ENCODE results near the gene PDPR. TPM values are rescaled to one million over a fixed set of nuclear protein-coding genes. Genes with fewer than 3 reads are reported as not detected.

Gene PDPR
- 13.8 and 31.5 TPM in 2 replicates for total RNA-seq

GRCh38 chr16:70113982-70114826 is at the start of gene PDPR:
PDPR (plus strand) TSS chr16:70114332; CDS start chr16:70120493, 6,161 bp downstream.

GRCh38 chr16:70173212-70173837 is 59.2 kb downstream of the PDPR start, which contains the start of gene CLEC18C:
CLEC18C (plus strand) TSS chr16:70173787; CDS start chr16:70174279, 492 bp downstream.

Other genes with a start within 250 kb of the PDPR start
- 0.50 TPM in 1 of 2 replicates, not detected in the other for gene CLEC18A, start 163.0 kb upstream of the PDPR start, total RNA-seq
- gene CLEC18C, start 59.5 kb downstream of the PDPR start, total RNA-seq: 0.16 and 0.19 TPM in 2 replicates
- 25.1 and 39.4 TPM in 2 replicates for gene EXOSC6, start 137.6 kb downstream of the PDPR start, total RNA-seq
- 88.9 and 139 TPM in 2 replicates for gene AARS1, start 175.2 kb downstream of the PDPR start, total RNA-seq
- gene DDX19B, start 184.9 kb downstream of the PDPR start, total RNA-seq: 22.7 TPM in 2 replicates
- gene DDX19A, start 232.6 kb downstream of the PDPR start, total RNA-seq: 23.5 and 46.7 TPM in 2 replicates